Measurements from ENCODE around the gene THAP11.
A peak's percentile ranks its signal among the peaks of the same experiment; 100 is the strongest.

THAP11 gene

DNA sequence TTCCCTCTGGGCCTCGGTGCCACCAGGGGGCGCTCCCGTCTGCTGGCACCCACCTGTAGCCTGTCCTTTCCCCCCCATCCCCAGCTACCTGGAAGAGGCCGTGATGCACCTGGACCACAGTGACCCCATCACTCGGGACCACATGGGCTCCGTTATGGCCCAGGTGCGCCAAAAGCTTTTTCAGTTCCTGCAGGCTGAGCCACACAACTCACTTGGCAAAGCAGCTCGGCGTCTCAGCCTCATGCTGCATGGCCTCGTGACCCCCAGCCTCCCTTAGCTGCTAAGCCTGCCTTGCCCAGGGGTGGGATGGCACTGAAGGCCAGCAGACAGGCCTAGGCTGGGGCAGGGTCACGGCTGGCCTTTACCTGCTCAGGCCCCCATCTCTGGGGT lies 41.7 kb downstream of the THAP11 start:
- peak overlapping the region; percentile 77 for H3K27ac ChIP-seq
- ChIA-PET CTCF (interaction anchor here (0.6 to 3.0 kb wide), 24 partner anchors 9 to 364 kb away, joined by 3 to 19 read pairs (median 4); partner anchors contain the start of gene PSMB10), POLR2A (ENCODE audit: low non-redundant PET) (no interaction called here)
- TF ChIP-seq, protein P1, sequence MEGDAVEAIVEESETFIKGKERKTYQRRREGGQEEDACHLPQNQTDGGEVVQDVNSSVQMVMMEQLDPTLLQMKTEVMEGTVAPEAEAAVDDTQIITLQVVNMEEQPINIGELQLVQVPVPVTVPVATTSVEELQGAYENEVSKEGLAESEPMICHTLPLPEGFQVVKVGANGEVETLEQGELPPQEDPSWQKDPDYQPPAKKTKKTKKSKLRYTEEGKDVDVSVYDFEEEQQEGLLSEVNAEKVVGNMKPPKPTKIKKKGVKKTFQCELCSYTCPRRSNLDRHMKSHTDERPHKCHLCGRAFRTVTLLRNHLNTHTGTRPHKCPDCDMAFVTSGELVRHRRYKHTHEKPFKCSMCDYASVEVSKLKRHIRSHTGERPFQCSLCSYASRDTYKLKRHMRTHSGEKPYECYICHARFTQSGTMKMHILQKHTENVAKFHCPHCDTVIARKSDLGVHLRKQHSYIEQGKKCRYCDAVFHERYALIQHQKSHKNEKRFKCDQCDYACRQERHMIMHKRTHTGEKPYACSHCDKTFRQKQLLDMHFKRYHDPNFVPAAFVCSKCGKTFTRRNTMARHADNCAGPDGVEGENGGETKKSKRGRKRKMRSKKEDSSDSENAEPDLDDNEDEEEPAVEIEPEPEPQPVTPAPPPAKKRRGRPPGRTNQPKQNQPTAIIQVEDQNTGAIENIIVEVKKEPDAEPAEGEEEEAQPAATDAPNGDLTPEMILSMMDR (conservative IDR thresholded peaks at IDR 0.05; ENCODE audit: low read depth) = peak; percentile 87
- DNase-seq (ENCODE audit: low spot score) = peak; percentile 72

DNA sequence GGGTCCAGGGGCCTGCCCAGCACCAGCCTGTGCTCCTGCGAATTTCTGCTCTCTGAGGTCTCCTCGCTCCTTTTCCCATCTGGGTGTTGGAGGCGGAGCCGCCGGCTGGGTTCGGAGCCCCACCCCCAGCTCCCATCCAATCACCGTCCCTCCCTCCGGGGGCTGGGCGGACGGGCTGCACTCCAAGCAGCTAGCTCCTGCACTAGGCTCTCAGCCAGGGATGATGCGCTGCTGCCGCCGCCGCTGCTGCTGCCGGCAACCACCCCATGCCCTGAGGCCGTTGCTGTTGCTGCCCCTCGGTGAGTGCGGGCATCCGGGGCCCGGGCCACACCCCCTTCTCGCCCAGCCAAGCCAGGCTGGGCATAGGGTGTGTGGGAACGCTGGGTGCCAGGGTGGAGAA lies 42.6 kb downstream of the THAP11 start, which contains the start of gene NRN1L:
Gene NRN1L (plus strand): TSS at position 202 of the 400 bp plus-strand sequence. CDS start 19 bp downstream, at position 221.
- ChIA-PET POLR2A (ENCODE audit: low non-redundant PET) (no interaction called here), CTCF (interaction anchor here (0.6 to 2.6 kb wide), 8 partner anchors 13 to 211 kb away, joined by 3 to 15 read pairs (median 8); partner anchors contain the start of gene PSMB10)
- TF ChIP-seq, protein P1 (conservative IDR thresholded peaks at IDR 0.05; ENCODE audit: low read depth) = no peak
- peak within 1 kb of the TSS; percentile 77 for H3K27ac ChIP-seq
- peak; percentile 98 for DNase-seq (ENCODE audit: low spot score)

DNA sequence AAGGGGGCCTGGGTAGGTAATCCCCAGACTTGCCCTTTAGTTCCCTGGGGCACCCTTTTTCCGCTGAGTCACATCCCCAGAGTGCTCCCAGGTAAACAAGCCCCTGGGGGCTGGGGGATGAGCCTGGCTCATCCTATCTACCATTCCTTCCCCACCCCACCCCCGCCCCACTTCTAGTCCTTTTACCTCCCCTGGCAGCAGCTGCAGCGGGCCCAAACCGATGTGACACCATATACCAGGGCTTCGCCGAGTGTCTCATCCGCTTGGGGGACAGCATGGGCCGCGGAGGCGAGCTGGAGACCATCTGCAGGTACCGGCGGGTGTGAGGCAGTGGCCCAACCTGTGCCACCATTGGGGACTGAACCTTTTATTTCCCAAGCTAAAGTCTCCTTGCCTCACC lies 43.4 kb downstream of the THAP11 start:
- peak overlapping the region; percentile 77 for H3K27ac ChIP-seq
- TF ChIP-seq, protein P1 (conservative IDR thresholded peaks at IDR 0.05; ENCODE audit: low read depth) = no peak
- CTCF ChIA-PET = interaction anchor here (0.7 to 2.6 kb wide), 3 partner anchors 43 to 69 kb away, joined by 3 to 14 read pairs (median 10); no protein-coding TSS in a partner anchor
- POLR2A ChIA-PET (ENCODE audit: low non-redundant PET) = interaction anchor here (0.6 kb wide), 1 partner anchor 28 kb away, joined by 3 read pairs; no protein-coding TSS in a partner anchor
- no peak for DNase-seq (ENCODE audit: low spot score)

DNA sequence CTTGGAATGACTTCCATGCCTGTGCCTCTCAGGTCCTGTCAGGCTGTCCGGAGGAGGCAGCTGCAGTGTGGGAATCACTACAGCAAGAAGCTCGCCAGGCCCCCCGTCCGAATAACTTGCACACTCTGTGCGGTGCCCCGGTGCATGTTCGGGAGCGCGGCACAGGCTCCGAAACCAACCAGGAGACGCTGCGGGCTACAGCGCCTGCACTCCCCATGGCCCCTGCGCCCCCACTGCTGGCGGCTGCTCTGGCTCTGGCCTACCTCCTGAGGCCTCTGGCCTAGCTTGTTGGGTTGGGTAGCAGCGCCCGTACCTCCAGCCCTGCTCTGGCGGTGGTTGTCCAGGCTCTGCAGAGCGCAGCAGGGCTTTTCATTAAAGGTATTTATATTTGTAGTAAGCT lies 43.9 kb downstream of the THAP11 start:
- DNase-seq (ENCODE audit: low spot score) = no peak
- ChIA-PET POLR2A (ENCODE audit: low non-redundant PET) (no interaction called here), CTCF (interaction anchor here (0.7 to 2.0 kb wide), 2 partner anchors 42 to 70 kb away, joined by 3 to 10 read pairs; no protein-coding TSS in a partner anchor)
- TF ChIP-seq, protein P1 (conservative IDR thresholded peaks at IDR 0.05; ENCODE audit: low read depth) = no peak
- H3K27ac ChIP-seq = peak overlapping the region; percentile 77

DNA sequence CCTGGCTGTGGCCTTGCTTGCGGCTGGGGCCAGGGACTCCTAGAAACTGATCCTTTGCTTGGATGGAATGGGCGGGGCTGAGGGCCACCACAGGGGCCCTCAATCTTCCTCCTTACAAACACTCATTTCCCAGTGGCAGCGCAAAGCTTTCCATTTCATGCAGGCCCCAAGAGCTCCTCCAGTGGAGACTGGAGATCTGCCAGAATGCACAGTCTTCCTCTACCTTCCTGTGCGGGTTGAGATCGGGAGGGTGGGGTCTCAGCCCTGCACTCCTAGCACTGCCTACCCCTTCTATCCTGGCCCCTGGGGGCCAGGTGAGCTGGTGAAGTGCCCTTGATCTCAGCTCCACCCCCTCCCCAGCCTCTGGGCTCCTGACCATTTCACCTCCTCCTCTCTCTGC lies 44.3 kb downstream of the THAP11 start:
- CTCF ChIA-PET = interaction anchor here (0.6 to 2.0 kb wide), 4 partner anchors 42 to 154 kb away, joined by 3 to 10 read pairs (median 3); no protein-coding TSS in a partner anchor
- DNase-seq (ENCODE audit: low spot score) = no peak
- H3K27ac ChIP-seq = peak overlapping the region; percentile 77
- POLR2A ChIA-PET (ENCODE audit: low non-redundant PET) = no interaction called here
- TF ChIP-seq, protein P1 (conservative IDR thresholded peaks at IDR 0.05; ENCODE audit: low read depth) = no peak

DNA sequence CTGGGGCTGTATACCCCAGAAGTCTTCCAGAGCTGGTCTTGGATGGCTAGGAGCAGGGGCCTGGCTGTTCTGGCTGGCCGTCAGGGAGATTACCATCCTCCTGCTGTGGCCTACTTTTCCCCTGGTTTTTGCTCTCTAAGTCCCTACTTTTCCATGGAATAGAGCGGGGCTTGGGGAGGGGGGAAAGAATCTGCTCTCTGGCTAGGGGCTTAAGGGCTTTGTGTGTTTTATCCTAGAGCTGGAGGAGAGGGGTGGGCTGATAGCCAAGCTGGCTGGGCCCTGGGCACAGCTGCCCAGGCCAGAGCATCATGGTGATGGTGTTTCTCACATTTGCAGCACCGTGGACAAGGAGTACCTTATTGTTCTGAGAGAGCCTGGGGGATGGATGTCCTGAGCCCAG lies 46.2 kb downstream of the THAP11 start:
- DNase-seq (ENCODE audit: low spot score) = no peak
- POLR2A ChIA-PET (ENCODE audit: low non-redundant PET) = no interaction called here
- TF ChIP-seq, protein P1 (conservative IDR thresholded peaks at IDR 0.05; ENCODE audit: low read depth) = no peak
- H3K27ac ChIP-seq = no peak overlapping the region
- CTCF ChIA-PET = interaction anchor here (0.6 kb wide), 1 partner anchor 72 kb away, joined by 5 read pairs; no protein-coding TSS in a partner anchor

All from RWPE1 (cell line).